GM19351 (cell line): Measurements from ENCODE around the gene C1orf198.
"Not testable (repeated sequence)": the region's sequence is repeated elsewhere in the genome, so short reads cannot be mapped to it uniquely, and the experiment has no call there.

Experiments
- ATAC-seq: cut with Tn5 transposase; IDR thresholded peaks from one replicate; pipeline ENCODE4 v1.9.1; 2021; ENCODE audit warnings: mild to moderate bottlenecking, moderate library complexity; ENCODE audit not compliant: unreplicated experiment

Gene C1orf198

DNA sequence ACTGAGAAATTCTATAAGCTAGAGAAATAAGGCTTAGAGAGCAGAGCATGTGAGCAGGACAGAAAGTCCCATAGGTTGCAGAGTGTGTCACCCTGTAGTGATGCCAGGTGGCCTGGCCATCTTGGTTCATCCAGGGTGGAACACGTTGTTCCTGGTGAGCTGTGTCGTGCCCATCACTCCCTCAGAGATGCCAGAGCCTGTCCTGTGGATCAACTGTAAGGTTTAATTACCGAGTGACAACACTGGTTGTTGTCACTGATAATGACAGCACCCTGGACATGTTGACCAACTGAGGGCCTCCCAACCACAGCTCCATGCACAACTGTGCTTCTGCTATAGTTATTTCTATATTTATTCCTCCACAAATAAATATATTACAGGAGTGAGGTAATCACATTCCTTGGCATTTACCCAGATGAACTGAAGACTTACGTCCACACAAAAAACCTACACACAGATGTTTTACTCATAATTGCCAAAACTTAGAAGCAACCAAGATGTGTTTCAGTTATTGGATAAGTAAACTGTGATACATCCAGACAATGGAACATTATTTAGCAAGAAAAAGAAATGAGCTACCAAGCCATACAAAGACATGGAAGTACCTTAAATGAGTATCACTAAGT, 6.2 kb downstream of the C1orf198 start:
- ATAC-seq, result no peak

GRCh38 chr1:230861489-230861888, 6.8 kb downstream of the C1orf198 start:
- no peak for ATAC-seq

DNA sequence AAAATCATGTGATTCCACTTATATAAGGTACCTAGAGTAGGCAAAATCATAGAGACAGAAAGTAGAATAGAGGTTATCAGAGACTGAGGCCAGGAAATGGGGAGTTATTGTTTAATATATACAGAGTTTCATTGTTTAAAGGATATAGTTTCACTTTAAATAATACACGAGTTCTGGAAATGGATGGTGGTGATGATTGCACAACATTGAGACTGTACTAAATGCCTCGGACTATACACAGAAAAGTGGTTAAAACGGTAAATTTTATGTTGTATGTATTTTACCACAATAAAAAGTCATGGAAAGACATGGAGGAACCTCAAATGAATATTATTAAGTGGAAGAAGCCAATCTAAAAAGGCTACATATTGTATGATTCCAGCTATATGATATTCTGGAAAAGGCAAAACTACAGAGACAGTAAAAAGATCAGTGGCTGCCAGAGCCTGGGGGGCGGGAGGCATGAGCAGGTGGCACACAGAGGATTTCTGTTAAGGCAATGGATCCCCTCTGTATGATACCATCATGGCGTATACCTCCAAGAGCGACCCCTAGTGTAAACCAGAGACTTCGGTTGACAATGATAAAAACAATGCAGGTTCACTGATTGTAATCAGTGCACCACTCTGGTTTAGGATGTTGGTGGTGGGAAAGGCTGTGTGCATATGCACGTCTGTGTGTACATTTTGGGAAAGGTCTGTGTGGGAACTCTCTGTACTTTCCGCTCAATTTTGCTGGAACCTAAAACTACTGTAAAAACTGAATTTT, 7.5 kb downstream of the C1orf198 start:
- no peak for ATAC-seq

- ATAC-seq, result no peak
These were observed 9.2 kb downstream of the C1orf198 start for GRCh38 chr1:230858918-230859729.

DNA sequence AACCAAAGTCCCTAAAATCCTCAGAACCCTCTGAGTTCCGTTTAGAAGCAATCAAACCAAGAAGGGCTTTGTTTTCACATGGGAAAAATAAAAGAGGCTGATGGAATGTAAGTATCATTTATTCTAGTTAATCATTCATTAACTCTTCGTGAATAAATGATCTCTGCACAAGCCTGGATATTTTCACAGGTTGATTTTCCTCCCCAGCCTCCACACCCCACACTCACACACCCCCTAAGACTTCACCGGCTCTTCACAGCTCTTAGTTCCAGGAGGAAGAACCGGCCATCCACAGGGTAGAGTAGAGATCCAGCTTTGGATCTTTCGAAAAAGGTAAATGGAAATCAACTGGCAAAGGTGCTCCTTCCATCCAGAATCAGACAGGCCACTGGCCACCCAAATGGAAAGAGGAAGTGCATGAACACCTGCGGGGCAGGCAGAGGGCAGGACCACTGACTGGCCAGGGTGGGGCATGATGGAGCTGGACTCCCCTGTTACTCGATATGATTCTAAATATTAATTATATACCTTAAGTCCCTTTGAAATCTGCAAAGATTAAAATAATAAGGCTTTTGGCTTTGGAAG, 10.0 kb downstream of the C1orf198 start:
- no peak for ATAC-seq

GRCh38 chr1:230857822-230858221, 10.5 kb downstream of the C1orf198 start:
- no peak for ATAC-seq

- ATAC-seq, result no peak
These were observed 11.2 kb downstream of the C1orf198 start for GRCh38 chr1:230857077-230857476.

DNA sequence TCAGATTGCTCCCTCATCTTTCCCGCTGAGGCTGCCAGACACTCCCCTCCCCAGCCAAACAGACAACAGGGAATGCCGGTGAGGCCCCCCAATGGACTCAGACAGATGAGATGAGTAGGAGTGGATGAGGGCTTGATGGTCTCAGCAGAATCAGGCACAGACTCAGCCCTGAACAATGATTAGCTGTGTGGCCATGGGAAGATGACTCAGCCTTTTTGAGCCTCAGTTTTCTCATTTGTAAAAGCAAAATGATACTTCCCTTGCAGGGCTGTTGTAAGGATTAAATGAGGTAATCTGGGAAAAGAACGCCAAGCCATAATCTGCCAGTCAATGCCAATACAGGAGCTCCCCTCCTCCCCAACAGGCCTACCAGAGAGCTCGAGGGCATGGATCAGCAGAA, 12.4 kb downstream of the C1orf198 start:
- no peak for ATAC-seq

DNA sequence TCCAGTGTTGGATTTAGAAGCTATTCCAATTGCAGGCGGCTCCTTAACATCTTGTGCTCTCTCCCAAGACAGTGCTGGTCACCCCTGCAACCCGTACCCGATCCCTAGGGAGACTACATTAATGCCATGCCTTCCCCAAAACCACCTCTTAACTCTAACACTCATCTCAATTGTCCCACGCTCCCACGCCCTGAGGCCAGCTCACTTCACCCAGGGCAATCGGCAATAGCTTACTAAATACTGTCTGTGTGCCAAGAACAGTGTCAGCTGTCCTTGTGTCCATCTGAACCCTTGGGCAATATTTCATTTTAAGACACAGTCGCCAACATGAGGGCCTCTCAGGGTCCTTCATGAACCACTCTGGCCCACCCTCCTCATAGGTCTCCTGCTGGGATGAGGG, 13.9 kb downstream of the C1orf198 start:
- ATAC-seq, result no peak

- ATAC-seq, result no peak
These were observed 14.6 kb downstream of the C1orf198 start for GRCh38 chr1:230853731-230854130.

- no peak for ATAC-seq
These were observed 15.4 kb downstream of the C1orf198 start for GRCh38 chr1:230852959-230853358.

DNA sequence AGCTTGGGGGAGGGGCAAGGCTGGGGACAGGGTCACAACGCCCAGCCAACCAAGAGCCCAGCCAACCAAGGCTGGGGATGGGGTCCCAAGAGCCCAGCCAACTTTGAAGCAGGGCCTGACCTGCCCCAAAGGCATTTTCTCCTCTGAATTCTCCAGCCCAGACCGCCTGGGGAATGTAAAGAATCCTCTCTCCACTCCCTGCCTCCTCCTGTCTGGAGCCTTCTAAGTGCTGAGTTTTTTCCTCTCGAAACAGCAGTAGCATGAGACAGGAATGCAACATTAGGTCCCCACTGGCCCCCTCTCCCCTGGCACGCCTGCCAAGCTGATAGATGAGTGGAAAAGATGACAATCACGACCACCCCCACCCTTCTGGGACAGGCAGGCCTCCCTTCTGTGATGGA, 17.0 kb downstream of the C1orf198 start:
- ATAC-seq, result no peak

GRCh38 chr1:230850547-230850946, 17.8 kb downstream of the C1orf198 start:
- ATAC-seq, result no peak

DNA sequence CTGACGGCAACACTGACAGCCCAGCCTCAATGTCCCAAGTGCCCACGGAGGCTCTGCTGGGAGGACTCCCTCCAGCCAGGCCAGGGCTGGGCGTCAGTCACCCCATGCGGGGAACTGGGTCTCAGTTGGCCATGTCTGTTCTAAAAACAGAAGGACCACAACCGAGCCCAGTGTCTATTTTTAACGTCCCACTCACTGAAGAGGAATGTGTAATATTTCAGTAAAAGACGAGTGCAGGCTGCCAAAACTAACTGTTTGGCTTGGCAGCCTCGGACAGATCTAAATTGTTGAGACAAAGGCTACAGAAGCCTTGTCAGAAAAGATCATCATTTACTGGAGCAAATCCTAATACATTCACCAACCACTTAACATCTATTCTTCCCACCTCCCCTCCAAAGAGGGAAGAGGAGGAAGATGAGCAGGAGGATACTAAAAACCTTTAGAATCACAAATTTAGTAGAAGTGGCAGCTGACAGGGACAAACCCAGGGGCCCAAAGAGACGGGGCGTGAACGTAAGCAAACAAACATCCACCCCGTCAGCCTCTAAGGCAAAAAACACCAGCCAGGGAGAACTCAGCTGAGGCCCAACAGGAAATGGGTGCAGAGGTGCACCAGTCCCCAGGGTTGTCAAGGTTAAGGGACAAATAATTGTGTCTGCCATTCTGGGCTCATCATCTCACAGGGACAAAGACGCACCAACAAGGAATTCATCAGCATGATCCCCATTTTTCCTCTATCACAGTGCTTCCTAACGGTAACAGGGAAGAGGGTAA, 18.7 kb downstream of the C1orf198 start:
- ATAC-seq, result no peak

DNA sequence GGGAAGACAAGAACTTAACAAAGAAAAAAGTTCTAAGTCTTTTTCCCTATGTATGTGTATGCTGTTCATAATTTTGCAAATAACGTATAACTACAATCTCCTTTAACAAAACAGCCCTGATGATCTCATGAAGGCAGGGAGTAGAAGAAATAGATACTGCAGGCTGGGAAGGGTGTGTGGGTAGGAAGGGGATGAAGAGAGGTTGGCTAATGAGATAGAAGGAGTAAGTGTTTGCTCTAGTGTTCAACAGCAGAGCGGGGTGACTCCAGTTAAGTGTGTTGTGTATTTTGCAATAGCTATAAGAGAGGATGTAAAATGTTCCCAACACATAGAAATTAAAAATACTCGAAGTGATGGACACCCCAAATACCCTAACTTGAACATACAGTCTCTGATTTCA, 20.1 kb downstream of the C1orf198 start:
- no peak for ATAC-seq

DNA sequence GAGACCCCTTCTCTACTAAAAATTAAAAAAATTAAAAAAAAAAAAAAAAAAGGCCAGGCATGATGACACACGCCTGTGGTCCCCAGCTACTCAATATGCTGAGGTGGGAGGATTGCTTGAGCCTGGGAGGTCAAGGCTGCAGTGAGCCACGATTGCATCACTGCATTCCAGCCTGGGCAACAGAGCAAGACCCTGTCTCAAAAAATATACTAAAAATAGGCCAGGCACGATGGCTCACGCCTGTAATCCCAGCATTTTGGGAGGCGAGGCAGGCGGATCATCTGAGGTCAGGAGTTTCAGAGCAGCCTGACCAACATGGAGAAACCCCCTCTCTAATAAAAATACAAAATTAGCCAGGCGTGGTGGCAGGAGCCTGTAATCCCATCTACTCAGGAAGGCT, 23.1 kb downstream of the C1orf198 start:
- ATAC-seq, result not testable (repeated sequence)

DNA sequence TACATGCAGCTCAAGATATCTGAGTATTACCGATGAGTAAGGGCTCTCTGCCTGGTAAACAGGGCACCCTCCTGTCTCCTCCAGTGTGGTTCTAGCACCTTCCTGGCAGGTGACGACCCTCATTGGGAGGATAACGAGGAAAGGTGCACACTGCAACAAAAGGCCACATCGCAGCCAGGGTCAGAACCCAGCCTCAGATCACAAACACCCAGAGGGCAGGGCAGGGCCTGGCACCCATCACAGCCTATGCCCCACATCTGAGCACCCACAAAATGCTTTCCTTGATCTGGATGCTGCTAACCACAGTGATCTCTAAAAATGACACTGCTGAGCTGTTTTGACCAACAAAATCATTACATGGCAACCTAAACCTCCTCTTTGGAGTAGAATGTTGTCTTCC, 23.8 kb downstream of the C1orf198 start:
- no peak for ATAC-seq

- no peak for ATAC-seq
These were observed 24.6 kb downstream of the C1orf198 start for GRCh38 chr1:230843503-230844309.

- no peak for ATAC-seq
These were observed 25.5 kb downstream of the C1orf198 start for GRCh38 chr1:230842801-230843200.

DNA sequence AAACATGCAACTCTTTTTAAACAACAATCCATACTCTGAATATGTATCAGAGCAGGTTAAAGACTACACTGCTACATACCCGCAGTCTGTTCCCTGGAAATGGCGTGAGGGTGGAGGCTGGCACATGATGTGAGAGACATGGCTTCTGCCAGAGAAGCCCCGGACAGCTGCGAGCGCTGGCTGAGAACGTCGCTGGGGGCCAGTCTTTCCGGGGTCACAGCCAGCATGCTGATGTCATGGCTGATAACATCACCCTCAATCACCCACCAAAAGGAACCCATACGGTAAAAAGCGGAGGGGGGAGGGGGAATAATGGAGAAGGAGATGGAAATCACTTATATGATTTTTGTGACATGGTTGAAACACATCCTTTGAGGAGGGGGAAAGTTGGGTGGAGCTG, 29.1 kb downstream of the C1orf198 start:
- no peak for ATAC-seq
